Urothelium cell line (cell line): ENCODE results near the gene THSD4.

ENCODE experiments used
- DNase-seq: peaks from one replicate; pipeline ENCODE4 v3.0.0; 2011; ENCODE audit warnings: low spot score, mixed read lengths
- FAIRE-seq: peaks from 2 replicates; lab custom pipeline; 2011; peaks lifted over from hg19 to GRCh38; lab: Jason Lieb, UNC

Gene THSD4

GRCh38 chr15:71627604-71628003 lies 512.3 kb downstream of the THSD4 start:
- DNase-seq = no peak
- FAIRE-seq = no peak

- FAIRE-seq = no peak
Measured at GRCh38 chr15:71628988-71629770, 513.9 kb downstream of the THSD4 start.

GRCh38 chr15:71629781-71630474 lies 514.7 kb downstream of the THSD4 start:
- DNase-seq (no peak), FAIRE-seq (no peak)

More at GRCh38 chr15:71628988-71629770, 513.9 kb downstream of the THSD4 start:
- no peak for DNase-seq

- FAIRE-seq = no peak
- DNase-seq = no peak
Measured at GRCh38 chr15:71630475-71630809, 515.2 kb downstream of the THSD4 start.

- FAIRE-seq (no peak), DNase-seq (no peak)
Measured at GRCh38 chr15:71632576-71633195, 517.4 kb downstream of the THSD4 start.

GRCh38 chr15:71634820-71635560 lies 519.7 kb downstream of the THSD4 start:
- DNase-seq (no peak), FAIRE-seq (peak; percentile 37)

- no peak for FAIRE-seq
- no peak for DNase-seq
Measured at GRCh38 chr15:71635735-71636134, 520.5 kb downstream of the THSD4 start.

GRCh38 chr15:71638876-71639275 lies 523.6 kb downstream of the THSD4 start:
- DNase-seq (no peak), FAIRE-seq (no peak)

GRCh38 chr15:71639471-71639870 lies 524.2 kb downstream of the THSD4 start:
- FAIRE-seq (no peak), DNase-seq (no peak)

GRCh38 chr15:71643918-71644317 lies 528.6 kb downstream of the THSD4 start:
- DNase-seq = no peak
- no peak for FAIRE-seq

GRCh38 chr15:71646767-71647486 lies 531.7 kb downstream of the THSD4 start:
- no peak for DNase-seq
- FAIRE-seq = no peak

- DNase-seq (no peak), FAIRE-seq (no peak)
Measured at GRCh38 chr15:71647487-71647808, 532.2 kb downstream of the THSD4 start.

- no peak for FAIRE-seq
- no peak for DNase-seq
Measured at GRCh38 chr15:71648095-71648494, 532.8 kb downstream of the THSD4 start.

- FAIRE-seq (no peak), DNase-seq (no peak)
Measured at GRCh38 chr15:71649894-71650293, 534.6 kb downstream of the THSD4 start.

GRCh38 chr15:71650603-71651002 lies 535.3 kb downstream of the THSD4 start:
- no peak for DNase-seq
- no peak for FAIRE-seq

GRCh38 chr15:71651750-71652186 lies 536.5 kb downstream of the THSD4 start:
- DNase-seq (peak; percentile 57), FAIRE-seq (no peak)

- FAIRE-seq (no peak), DNase-seq (no peak)
Measured at GRCh38 chr15:71654042-71654719, 538.9 kb downstream of the THSD4 start.

GRCh38 chr15:71654720-71655174 lies 539.5 kb downstream of the THSD4 start:
- DNase-seq = no peak
- FAIRE-seq = no peak

- FAIRE-seq (no peak), DNase-seq (no peak)
Measured at GRCh38 chr15:71656425-71656824, 541.2 kb downstream of the THSD4 start.

GRCh38 chr15:71657141-71657540 lies 541.9 kb downstream of the THSD4 start:
- DNase-seq = no peak
- FAIRE-seq = no peak
